ENCODE results near the gene TMEM98. TPM values are rescaled to one million over a fixed set of nuclear protein-coding genes. Genes with fewer than 3 reads are reported as not detected.

Gene TMEM98
- total and polyA plus RNA-seq, 2 of the 8 experiments (the other 6 are each of a cell fraction or from before 2014, with no cell fraction given) = 86.1 to 232 TPM

- H2AFZ ChIP-seq (ENCODE audit: low read length) = no peak overlapping the region
- no peak overlapping the region for H3K23ac ChIP-seq (ENCODE audit: insufficient read length)
- no peak overlapping the region for H4K5ac ChIP-seq (ENCODE audit: insufficient read length, low read depth, low read length)
- no peak overlapping the region for H2AK5ac ChIP-seq (ENCODE audit: low read depth, low read length)
- H3K14ac ChIP-seq (ENCODE audit: insufficient read length) = no peak overlapping the region
- no peak overlapping the region for H2BK5ac ChIP-seq (ENCODE audit: low read depth, low read length)
- no peak overlapping the region for H3K4me2 ChIP-seq (ENCODE audit: insufficient read depth in 1 of 2, low read depth in 2 of 2, low read length in 2 of 2)
- H2BK120ac ChIP-seq (replicated peaks; ENCODE audit: low read depth, low read length) = no peak overlapping the region
- POLR2A ChIA-PET (ENCODE audit: partially characterized antibody) = no interaction called here
- peaks cover 0 to 2% of the 10 kb centered on the region in 2 experiments for H4K20me1 ChIP-seq (replicated peaks in 1 of 2; ENCODE audit: control insufficient read depth in 1 of 2, insufficient read depth in 2 of 2, low read length in 2 of 2)
- CTCF ChIA-PET (ENCODE audit: partially characterized antibody) = interaction anchor here (0.6 to 1.9 kb wide), 5 partner anchors 28 to 855 kb away, joined by 3 to 8 read pairs (median 3); no protein-coding TSS in a partner anchor
- no peak overlapping the region for H4K91ac ChIP-seq (replicated peaks; ENCODE audit: insufficient read length, low read length)
- no peak overlapping the region for H3K18ac ChIP-seq (ENCODE audit: extremely low read depth, low read length)
- H3K79me1 ChIP-seq (ENCODE audit: low read depth, low read length) = no peaks in the 10 kb centered on the region
- no peaks in the 10 kb centered on the region; the same call in 1 of the 2 replicates for H3K23me2 ChIP-seq (ENCODE audit: low read depth, low read length)
- WGBS, 2 experiments (ENCODE audit: extremely low coverage in 1 of 2, insufficient coverage in 1 of 2, insufficient read length in 1 of 2, insufficient replicate concordance in 2 of 2, low coverage in 1 of 2, low lambda C conversion rate in 2 of 2, missing lambda C conversion rate in 1 of 2) = 89% methylated on average over 9 of the region's 9 CpGs; no CpG with 5 or more reads in 1 of the 2 experiments
- no peak overlapping the region for H3K4me3 ChIP-seq (ENCODE audit: extremely low read depth in 1 of 4, insufficient read depth in 2 of 4, low read depth in 3 of 4, low read length in 4 of 4)
- H3K9ac ChIP-seq (replicated peaks in 1 of 4; ENCODE audit: extremely low read depth in 1 of 4, low read depth in 3 of 4, low read length in 3 of 4) = no peak overlapping the region
- no peak overlapping the region for H3K56ac ChIP-seq (replicated peaks; ENCODE audit: insufficient read length, low read depth, low read length)
- DNase-seq (ENCODE audit: low read depth in 1 of 2, low spot score in 2 of 2) (no peak), FAIRE-seq (no peak)
- H4K8ac ChIP-seq (ENCODE audit: extremely low read depth, insufficient read depth, low read length) = no peak overlapping the region
- no peak overlapping the region for H2BK20ac ChIP-seq (ENCODE audit: low read length)
- TF ChIP-seq EGR1 (IDR thresholded peaks at IDR 0.05; ENCODE audit: borderline replicate concordance, low read depth, low read length) (no peak), POLR2AphosphoS5 (IDR thresholded peaks at IDR 0.05; ENCODE audit: low read depth, low read length) (no peak), JUND (IDR thresholded peaks at IDR 0.05; ENCODE audit: low read length) (no peak), RXRA (IDR thresholded peaks at IDR 0.05; ENCODE audit: insufficient read depth, low read depth, low read length) (no peak), RBBP5 (IDR thresholded peaks at IDR 0.05; ENCODE audit: borderline replicate concordance, low read depth, low read length) (no peak), CTBP2 (IDR thresholded peaks at IDR 0.05; ENCODE audit: borderline replicate concordance, insufficient read depth, insufficient read length, low read length) (no peak), FOSL1 (IDR thresholded peaks at IDR 0.05; ENCODE audit: insufficient read depth, low read depth, low read length) (no peak), CHD2 (IDR thresholded peaks at IDR 0.05; ENCODE audit: low read length) (no peak), RFX5 (IDR thresholded peaks at IDR 0.05; ENCODE audit: borderline replicate concordance, low read depth, low read length) (no peak), ATF2 (IDR thresholded peaks at IDR 0.05; ENCODE audit: low read length) (no peak), RNF2 (IDR thresholded peaks at IDR 0.05; ENCODE audit: borderline replicate concordance, low read depth, low read length, missing control alignments, poor library complexity, severe bottlenecking) (no peak), BRCA1 (IDR thresholded peaks at IDR 0.05; ENCODE audit: low read depth, low read length) (no peak), POLR2A (IDR thresholded peaks at IDR 0.05; ENCODE audit: control extremely low read depth in 1 of 2, low read depth in 2 of 2, low read length in 2 of 2) (no peak)
- peaks cover 0 to 3% (median 0%) of the 10 kb centered on the region in 4 experiments; a peak in 2 of 7 replicates for H3K4me1 ChIP-seq (replicated peaks in 1 of 4; ENCODE audit: control insufficient read depth in 3 of 4, insufficient read depth in 4 of 4, low read length in 3 of 4)
- H3K27ac ChIP-seq (ENCODE audit: low read depth, low read length) = no peak overlapping the region
- H3K4ac ChIP-seq (replicated peaks; ENCODE audit: insufficient read length, low read depth, low read length) = no peak overlapping the region
- H3K27me3 ChIP-seq (replicated peaks in 1 of 4; ENCODE audit: control insufficient read depth in 3 of 4, extremely low read depth in 1 of 4, insufficient read depth in 3 of 4, low read length in 3 of 4) = peaks cover 0 to 3% (median 0%) of the 10 kb centered on the region in 4 experiments; a peak in 3 of 7 replicates
- no peaks in the 10 kb centered on the region for H3K79me2 ChIP-seq (ENCODE audit: control insufficient read depth in 1 of 2, insufficient read depth in 2 of 2, low read length in 2 of 2)
- no peak overlapping the region for H2BK12ac ChIP-seq (ENCODE audit: low read depth, low read length)
- H3K9me3 ChIP-seq (ENCODE audit: insufficient read depth in 2 of 2, low read depth in 1 of 2, low read length in 1 of 2) = no peaks in the 10 kb centered on the region
- no peaks in the 10 kb centered on the region for H3K36me3 ChIP-seq (ENCODE audit: control insufficient read depth in 2 of 4, insufficient read depth in 4 of 4, low read length in 3 of 4)
- no peak overlapping the region for H2BK15ac ChIP-seq (ENCODE audit: low read length)
These were observed 66.0 kb downstream of the TMEM98 start for GRCh38 chr17:32993977-32994376.
